KMS-11 (cell line): ENCODE data around the gene C3orf22.

Experiments used
- H2AFZ ChIP-seq: fragments of 200-600 bp; sonication (generic); 2 replicates; pipeline ENCODE4 v1.6.1; 2016; ENCODE audit warnings: antibody characterized with exemption, mixed run types, low read depth
- H3K27ac ChIP-seq: fragments of 200-600 bp; sonication (generic); 2 replicates; pipeline ENCODE4 v1.6.1; 2016; ENCODE audit warnings: mild to moderate bottlenecking, mixed run types
- H3K27me3 ChIP-seq: fragments of 200-600 bp; sonication (generic); 2 replicates; pipeline ENCODE4 v1.6.1; 2017; ENCODE audit warnings: mild to moderate bottlenecking, low read depth, mixed run types, moderate library complexity; ENCODE audit not compliant: insufficient read depth
- H3K36me3 ChIP-seq: fragments of 200-600 bp; sonication (generic); 2 replicates; pipeline ENCODE4 v1.6.1; 2017; ENCODE audit warnings: mild to moderate bottlenecking, mixed run types; ENCODE audit not compliant: insufficient read depth
- H3K4me1 ChIP-seq: fragments of 200-600 bp; sonication (generic); 2 replicates; pipeline ENCODE4 v1.6.1; 2016; ENCODE audit warnings: mild to moderate bottlenecking, low read depth, mixed run types; ENCODE audit not compliant: poor library complexity, severe bottlenecking
- H3K4me2 ChIP-seq: fragments of 200-600 bp; sonication (generic); 2 replicates; pipeline ENCODE4 v1.7.0; 2016; ENCODE audit warnings: mild to moderate bottlenecking, mixed run types
- H3K4me3 ChIP-seq: fragments of 200-600 bp; sonication (generic); IDR thresholded peaks from 2 replicates; pipeline ENCODE4 v1.6.1; 2017; ENCODE audit warnings: low read depth, low read length, mixed read lengths; ENCODE audit not compliant: insufficient read depth
- H3K79me2 ChIP-seq: fragments of 200-600 bp; sonication (generic); 2 replicates; pipeline ENCODE4 v1.6.1; 2016; ENCODE audit warnings: low read depth, mixed run types; ENCODE audit not compliant: insufficient read depth
- H3K9ac ChIP-seq: fragments of 200-600 bp; sonication (generic); 2 replicates; pipeline ENCODE4 v1.6.1; 2016; ENCODE audit warnings: mild to moderate bottlenecking, mixed run types
- H4K20me1 ChIP-seq: fragments of 200-600 bp; sonication (generic); 2 replicates; pipeline ENCODE4 v1.6.1; 2016; ENCODE audit warnings: mild to moderate bottlenecking, mixed run types; ENCODE audit not compliant: insufficient read depth
- CTCF ChIP-seq: fragments of 200-600 bp; sonication (generic); conservative IDR thresholded peaks from 2 replicates; pipeline ENCODE4 v1.6.1; 2017; ENCODE audit warnings: low read depth, mild to moderate bottlenecking, antibody characterized with exemption, low read length, moderate library complexity, mixed read lengths

The C3orf22 gene

GRCh38 chr3:126528800-126529541, 29.8 kb downstream of the C3orf22 start:
- Histone ChIP-seq H3K79me2 (no peaks in the 10 kb centered on the region), H2AFZ (no peak overlapping the region), H3K4me2 (no peak overlapping the region), H3K36me3 (no peaks in the 10 kb centered on the region), H3K9ac (no peak overlapping the region), H4K20me1 (no peaks in the 10 kb centered on the region), H3K27ac (no peak overlapping the region), H3K4me1 (no peaks in the 10 kb centered on the region), H3K4me3 (no peak overlapping the region), H3K27me3 (peaks cover 5% of the 10 kb centered on the region; the same call in 1 of the 2 replicates)
- TF ChIP-seq CTCF = no peak

- Histone ChIP-seq H3K36me3 (no peaks in the 10 kb centered on the region), H3K4me2 (no peak overlapping the region), H4K20me1 (no peaks in the 10 kb centered on the region), H3K4me3 (no peak overlapping the region), H2AFZ (no peak overlapping the region), H3K27ac (no peak overlapping the region), H3K79me2 (no peaks in the 10 kb centered on the region), H3K27me3 (0 out of 2 replicates have a peak, but pooled peaks cover 5% of the 10 kb centered on the region), H3K9ac (no peak overlapping the region), H3K4me1 (no peaks in the 10 kb centered on the region)
- no peak for TF ChIP-seq CTCF
Observed at GRCh38 chr3:126528419-126528799, 30.3 kb downstream of the C3orf22 start.

GRCh38 chr3:126527455-126528211, 31.1 kb downstream of the C3orf22 start:
- TF ChIP-seq CTCF = no peak
- no peak overlapping the region for H3K4me2 ChIP-seq
- H3K79me2 ChIP-seq = no peaks in the 10 kb centered on the region
- no peak overlapping the region for H2AFZ ChIP-seq
- H3K27ac ChIP-seq = no peak overlapping the region
- H4K20me1 ChIP-seq = no peaks in the 10 kb centered on the region
- H3K27me3 ChIP-seq = 0 out of 2 replicates have a peak, but pooled peaks cover 5% of the 10 kb centered on the region
- no peak overlapping the region for H3K4me3 ChIP-seq
- no peaks in the 10 kb centered on the region for H3K36me3 ChIP-seq
- H3K4me1 ChIP-seq = no peaks in the 10 kb centered on the region
- H3K9ac ChIP-seq = no peak overlapping the region

- TF ChIP-seq CTCF = no peak
- Histone ChIP-seq H3K9ac (no peak overlapping the region), H3K79me2 (no peaks in the 10 kb centered on the region), H3K4me3 (no peak overlapping the region), H3K27ac (no peak overlapping the region), H3K36me3 (no peaks in the 10 kb centered on the region), H3K4me2 (no peak overlapping the region), H3K4me1 (no peaks in the 10 kb centered on the region), H2AFZ (no peak overlapping the region), H3K27me3 (0 out of 2 replicates have a peak, but pooled peaks cover under 1% of the 10 kb centered on the region), H4K20me1 (no peaks in the 10 kb centered on the region)
Observed at GRCh38 chr3:126527006-126527405, 31.7 kb downstream of the C3orf22 start.
